ENCODE data around the gene UIMC1. TPM values are rescaled to one million over a fixed set of nuclear protein-coding genes. Genes with fewer than 3 reads are reported as not detected.

The UIMC1 gene
- polyA plus RNA-seq, 1 of the 3 experiments (the other 2 are of a cell fraction): 19.9 TPM

GRCh38 chr5:176895831-176896230 lies 110.7 kb downstream of the UIMC1 start:
- Histone ChIP-seq H3K36me3 (replicated peaks in 1 of 2; ENCODE audit: control insufficient read depth in 1 of 2, insufficient read depth in 2 of 2, low read length in 1 of 2) (peaks cover 0 to 2% of the 10 kb centered on the region in 2 experiments), H3F3A (replicated peaks; ENCODE audit: insufficient read depth) (no peaks in the 10 kb centered on the region), H3K9me3 (no peaks in the 10 kb centered on the region), H3K4me3 (ENCODE audit: low read depth in 2 of 2, low read length in 1 of 2) (no peak overlapping the region), H3K4me2 (no peak overlapping the region), H3K27me3 (ENCODE audit: insufficient read depth) (peaks cover 6% of the 10 kb centered on the region; the same call in 1 of the 2 replicates), H3K9me2 (no peaks in the 10 kb centered on the region), H2AFZ (ENCODE audit: low read depth) (no peak overlapping the region), H3K27ac (ENCODE audit: low read depth in 2 of 2, low read length in 1 of 2) (no peak overlapping the region), H3K9ac (no peak overlapping the region), H3K4me1 (ENCODE audit: control insufficient read depth in 1 of 2, insufficient read depth in 2 of 2, low read depth in 1 of 2, low read length in 1 of 2) (peaks cover 0 to 15% of the 10 kb centered on the region in 2 experiments; a peak in 1 of 4 replicates), H4K20me1 (ENCODE audit: insufficient read depth) (no peaks in the 10 kb centered on the region), H3K79me2 (ENCODE audit: insufficient read depth) (no peaks in the 10 kb centered on the region)
- WGBS (ENCODE audit: low lambda C conversion rate): 77% methylated on average over 2 of the region's 4 CpGs
- no peak for DNase-seq
- TF ChIP-seq USF1 (IDR thresholded peaks at IDR 0.05; ENCODE audit: borderline replicate concordance, low read depth): no peak
- no peak for TF ChIP-seq SMC3 (IDR thresholded peaks at IDR 0.05; ENCODE audit: low read depth, low read length)
- no peak for TF ChIP-seq TAF1 (IDR thresholded peaks at IDR 0.05; ENCODE audit: borderline replicate concordance, low read depth, low read length)
- TF ChIP-seq CHD2 (IDR thresholded peaks at IDR 0.05; ENCODE audit: low read length, partially characterized antibody): no peak
- TF ChIP-seq JUND (IDR thresholded peaks at IDR 0.05): no peak
- TF ChIP-seq TEAD4 (IDR thresholded peaks at IDR 0.05; ENCODE audit: borderline replicate concordance, insufficient read depth): no peak
- no peak for TF ChIP-seq FOSL2 (IDR thresholded peaks at IDR 0.05; ENCODE audit: borderline replicate concordance, low read depth)
- TF ChIP-seq SIN3A (IDR thresholded peaks at IDR 0.05; ENCODE audit: borderline replicate concordance, low read depth, low read length): no peak
- no peak for TF ChIP-seq FOXM1 (IDR thresholded peaks at IDR 0.05; ENCODE audit: low read depth)
- no peak for TF ChIP-seq EZH2phosphoT487 (IDR thresholded peaks at IDR 0.05; ENCODE audit: borderline replicate concordance, low read depth)
- TF ChIP-seq TCF12 (IDR thresholded peaks at IDR 0.05): no peak
- TF ChIP-seq YY1 (IDR thresholded peaks at IDR 0.05; ENCODE audit: low read depth): no peak
- no peak for TF ChIP-seq FOXJ3 (CRISPR knock-in tag; IDR thresholded peaks at IDR 0.05)
- no peak for TF ChIP-seq PBX3 (IDR thresholded peaks at IDR 0.05)
- TF ChIP-seq GABPA (IDR thresholded peaks at IDR 0.05; ENCODE audit: low read depth): no peak
- no peak for TF ChIP-seq POLR2AphosphoS5 (IDR thresholded peaks at IDR 0.05; ENCODE audit: low read depth, low read length)
- no peak for TF ChIP-seq REST (IDR thresholded peaks at IDR 0.05; ENCODE audit: low read depth, low read length)
- no peak for TF ChIP-seq GATA2 (CRISPR knock-in tag; IDR thresholded peaks at IDR 0.05)
- POLR2A ChIA-PET: no interaction called here
- CTCF ChIA-PET: interaction anchor here (1.0 to 1.3 kb wide), 2 partner anchors 14 to 235 kb away, joined by 3 to 4 read pairs; no protein-coding TSS in a partner anchor
